HG03342 (cell line): Measurements from ENCODE around the gene PTPRN2.
"Not testable (repeated sequence)": the region's sequence is repeated elsewhere in the genome, so short reads cannot be mapped to it uniquely, and the experiment has no call there.

ENCODE experiments used
- ATAC-seq: cut with Tn5 transposase; IDR thresholded peaks from one replicate; pipeline ENCODE4 v1.9.1; 2021; ENCODE audit warnings: mild to moderate bottlenecking, moderate library complexity; ENCODE audit not compliant: unreplicated experiment

Gene PTPRN2

DNA sequence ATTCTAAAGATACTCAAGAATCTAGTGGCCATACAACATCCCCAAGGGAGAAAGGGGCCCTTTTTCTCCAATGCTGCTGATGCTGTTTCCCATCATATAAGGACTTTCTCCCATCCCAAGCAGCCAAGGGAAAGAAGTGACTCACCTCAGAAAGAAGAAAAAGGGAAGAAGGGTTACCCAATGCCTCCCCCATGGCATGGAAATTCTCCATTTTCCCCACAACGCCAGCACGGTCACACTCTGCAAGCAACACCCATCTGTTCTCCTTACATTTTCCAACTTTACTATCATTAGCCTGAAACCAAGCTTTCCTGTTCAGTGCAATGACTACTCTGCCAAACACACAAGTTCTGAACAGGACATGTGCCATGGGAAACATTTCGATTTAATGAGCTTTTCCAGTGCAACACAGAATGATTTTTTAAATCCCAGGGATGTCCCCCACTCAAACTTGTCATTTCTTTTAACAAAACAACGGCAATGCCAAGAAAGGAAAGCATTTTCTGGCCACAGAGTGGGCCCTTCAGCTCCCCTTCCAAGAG is 67.9 kb downstream of the PTPRN2 start:
- ATAC-seq = no peak

DNA sequence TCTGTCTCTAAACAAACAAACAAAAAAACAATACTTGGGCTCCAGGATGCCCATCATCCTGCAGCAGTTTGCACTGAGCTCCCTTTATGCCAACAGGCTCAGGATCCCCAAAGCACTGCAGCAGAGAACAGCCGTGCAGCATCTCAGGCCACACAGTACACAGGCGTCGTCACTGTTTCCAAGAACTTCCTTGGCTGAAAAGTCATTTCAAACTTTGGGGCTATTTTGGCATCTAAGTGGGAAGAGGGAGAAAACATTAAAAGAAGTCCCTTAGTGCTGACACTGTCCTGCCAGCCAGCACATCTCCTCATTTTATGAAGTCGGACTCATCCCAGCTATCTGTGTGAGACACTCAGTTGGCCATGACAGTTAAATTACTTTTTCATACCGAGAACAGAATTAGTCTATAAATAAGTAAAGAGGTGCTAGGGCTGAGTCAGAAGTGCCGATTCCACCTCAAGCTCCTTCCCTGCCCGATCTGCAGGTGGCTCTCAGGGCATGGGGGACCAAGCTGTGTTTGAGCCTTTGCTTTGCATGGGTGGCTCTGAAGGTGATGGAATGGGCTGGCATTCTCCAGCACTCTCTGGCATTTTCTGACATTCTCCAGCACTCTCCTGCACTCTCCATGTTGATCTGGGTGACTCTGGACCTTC is 68.5 kb downstream of the PTPRN2 start:
- ATAC-seq = no peak

DNA sequence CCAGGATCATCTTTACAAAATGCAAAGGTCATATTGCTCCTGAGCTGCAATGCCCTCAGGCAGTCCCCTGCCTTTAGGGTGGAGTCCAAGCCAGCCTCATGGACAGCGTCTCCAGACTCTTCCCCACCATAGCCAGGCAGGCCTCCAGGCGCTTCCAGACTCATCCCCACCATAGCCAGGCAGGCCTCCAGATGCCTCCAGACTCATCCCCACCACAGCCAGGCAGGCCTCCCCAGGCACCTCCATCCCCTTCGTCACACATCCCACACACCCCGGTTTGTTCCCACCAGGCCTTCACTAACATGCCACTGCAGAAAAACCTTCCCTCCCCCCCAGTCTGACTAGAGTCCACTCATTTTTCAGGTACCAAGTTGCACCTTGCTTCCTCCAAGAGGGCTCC is 70.1 kb downstream of the PTPRN2 start:
- no peak for ATAC-seq

- no peak for ATAC-seq
Observed at GRCh38 chr7:158517072-158517471, 70.6 kb downstream of the PTPRN2 start.

DNA sequence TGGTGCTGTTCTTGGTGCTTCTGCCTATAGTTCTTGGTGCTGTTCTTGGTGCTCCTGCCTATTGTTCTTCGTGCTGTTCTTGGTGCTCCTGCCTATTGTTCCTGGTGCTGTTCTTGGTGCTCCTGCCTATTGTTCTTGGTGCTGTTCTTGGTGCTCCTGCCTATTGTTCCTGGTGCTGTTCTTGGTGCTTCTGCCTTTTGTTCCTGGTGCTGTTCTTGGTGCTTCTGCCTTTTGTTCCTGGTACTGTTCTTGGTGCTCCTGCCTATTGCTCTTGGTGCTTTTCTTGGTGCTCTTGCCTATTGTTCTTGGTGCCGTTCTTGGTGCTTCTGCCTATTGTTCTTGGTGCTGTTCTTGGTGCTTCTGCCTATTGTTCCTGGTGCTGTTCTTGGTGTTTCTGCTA is 71.1 kb downstream of the PTPRN2 start:
- ATAC-seq = no peak

DNA sequence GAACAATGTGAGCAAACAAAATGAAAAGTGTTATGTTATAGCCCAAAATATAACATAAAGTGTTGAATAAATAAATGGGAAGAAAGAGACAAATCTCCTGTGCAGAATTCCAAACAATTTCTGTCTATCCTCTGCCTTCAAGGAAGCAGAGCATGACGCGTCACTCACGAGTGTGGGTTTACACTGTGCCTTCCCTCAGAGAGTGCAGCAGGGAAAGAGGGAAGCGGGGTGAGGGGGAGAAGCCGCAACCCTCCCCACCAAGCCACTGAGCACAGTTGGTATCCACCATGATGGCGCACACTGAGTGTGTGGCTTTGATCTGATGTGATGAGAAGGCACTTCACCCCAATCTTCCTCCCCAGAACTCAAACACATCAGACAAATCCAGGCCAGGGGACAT is 74.8 kb downstream of the PTPRN2 start:
- no peak for ATAC-seq

DNA sequence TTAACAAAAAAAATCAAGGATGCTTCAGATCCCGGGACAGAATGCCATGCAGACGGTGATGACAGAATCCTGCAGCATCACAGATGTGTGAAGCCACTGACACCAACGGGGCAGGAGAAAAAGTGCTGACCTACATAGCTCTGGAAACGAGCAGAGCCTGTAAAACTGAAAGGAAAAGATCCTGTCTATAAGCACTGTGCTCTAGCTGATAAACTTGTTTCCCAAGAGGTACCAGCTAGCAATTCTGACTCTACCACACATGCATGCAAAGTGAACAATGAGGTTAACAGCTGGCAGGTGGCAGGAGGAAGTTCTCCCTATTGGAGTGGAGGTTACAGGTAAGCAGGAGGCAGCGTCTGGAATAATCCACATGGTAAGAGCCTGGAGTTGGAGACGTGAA is 75.6 kb downstream of the PTPRN2 start:
- no peak for ATAC-seq

DNA sequence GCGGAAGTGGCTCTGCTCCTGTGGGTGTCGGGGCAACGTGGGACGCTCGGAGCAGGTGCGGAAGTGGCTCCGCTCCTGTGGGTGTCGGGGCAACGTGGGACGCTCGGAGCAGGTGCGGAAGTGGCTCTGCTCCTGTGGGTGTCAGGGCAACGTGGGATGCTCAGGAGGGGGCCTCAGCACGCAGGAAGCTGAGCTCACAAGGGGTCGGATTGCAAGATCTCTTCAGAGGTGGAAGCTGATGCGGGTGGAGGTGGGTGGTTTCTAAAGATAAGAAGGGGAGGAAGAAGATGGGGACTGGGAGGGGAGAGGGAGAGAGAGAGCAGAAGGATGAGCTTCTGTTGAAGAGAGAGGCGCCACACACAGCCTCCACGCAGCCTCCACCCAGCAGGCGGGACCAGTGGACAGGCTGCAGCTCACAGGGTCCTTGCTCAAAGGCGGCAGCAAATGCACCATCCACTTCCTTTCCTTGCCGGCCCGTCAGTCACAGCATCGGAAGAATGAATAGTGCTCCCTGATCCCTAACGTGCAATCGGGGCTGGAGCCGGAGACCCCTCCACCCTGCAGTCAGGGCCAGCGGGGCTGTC is 78.7 kb downstream of the PTPRN2 start:
- no peak for ATAC-seq

GRCh38 chr7:158508321-158508720 is 79.3 kb downstream of the PTPRN2 start:
- ATAC-seq = not testable (repeated sequence)

DNA sequence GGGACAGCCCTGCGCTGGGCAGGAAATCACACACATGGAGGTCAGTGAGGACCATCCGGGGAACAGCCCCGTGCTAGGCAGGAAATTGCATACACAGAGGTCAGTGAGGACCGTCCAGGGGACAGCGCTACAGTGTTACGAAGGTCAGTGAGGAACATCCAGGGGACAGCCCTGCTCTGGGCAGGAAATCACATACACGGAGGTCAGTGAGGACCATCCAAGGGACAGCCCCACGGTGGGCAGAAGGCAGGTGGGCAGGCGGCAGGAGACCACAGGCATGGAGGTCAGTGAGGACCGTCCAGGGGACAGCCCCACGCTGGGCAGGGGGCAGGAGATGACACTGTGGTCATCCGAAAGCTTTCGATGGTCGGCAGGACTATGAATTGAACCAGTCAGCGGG is 79.7 kb downstream of the PTPRN2 start:
- ATAC-seq = no peak

DNA sequence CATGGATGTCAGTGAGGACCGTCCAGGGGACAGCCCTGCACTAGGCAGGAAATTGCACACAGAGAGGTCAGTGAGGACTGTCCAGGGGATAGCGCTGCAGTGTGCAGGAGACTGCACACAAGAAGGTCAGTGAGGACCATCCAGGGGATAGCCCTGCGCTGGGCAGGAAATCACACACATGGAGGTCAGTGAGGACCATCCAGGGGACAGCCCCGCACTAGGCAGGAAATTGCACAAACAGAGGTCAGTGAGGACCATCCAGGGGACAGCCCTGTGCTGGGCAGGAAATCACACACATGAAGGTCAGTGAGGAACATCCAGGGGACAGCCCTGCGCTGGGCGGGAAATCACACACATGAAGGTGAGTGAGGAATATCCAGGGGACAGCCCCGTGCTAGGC is 80.4 kb downstream of the PTPRN2 start:
- ATAC-seq = not testable (repeated sequence)

GRCh38 chr7:158506626-158507025 is 81.0 kb downstream of the PTPRN2 start:
- ATAC-seq = no peak

GRCh38 chr7:158505683-158506082 is 81.9 kb downstream of the PTPRN2 start:
- ATAC-seq = no peak

DNA sequence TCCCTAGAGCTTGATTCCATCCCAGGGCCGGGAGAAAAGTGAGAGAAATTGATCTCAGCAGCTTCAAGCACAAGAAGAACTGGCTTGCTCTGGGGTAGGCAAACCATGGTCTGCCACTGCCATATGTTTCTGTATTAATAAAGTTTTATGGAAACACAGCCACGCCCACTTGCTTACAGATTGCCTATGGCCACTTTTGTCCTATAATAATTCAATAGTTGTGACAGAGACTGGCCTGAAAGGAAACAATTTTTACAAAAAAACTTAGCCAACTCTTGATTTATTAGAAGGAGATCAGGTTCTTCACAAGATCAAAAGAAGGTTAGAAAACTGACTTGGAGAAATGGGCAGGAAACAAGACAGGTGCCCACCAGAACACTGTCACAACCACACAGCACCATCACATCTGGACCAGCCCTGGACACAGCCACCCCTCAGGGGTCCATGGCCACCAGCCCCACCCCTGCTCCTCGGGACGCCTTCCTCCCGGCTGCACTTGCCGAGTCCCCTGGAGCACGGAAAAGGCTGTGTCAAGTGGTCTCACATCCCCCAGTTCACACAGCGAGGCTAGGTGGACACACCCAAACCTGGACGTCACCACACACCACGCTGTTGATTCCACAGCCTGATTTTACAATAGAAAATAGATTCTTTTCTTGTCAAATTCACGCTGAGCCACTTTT is 85.4 kb downstream of the PTPRN2 start:
- ATAC-seq = no peak

DNA sequence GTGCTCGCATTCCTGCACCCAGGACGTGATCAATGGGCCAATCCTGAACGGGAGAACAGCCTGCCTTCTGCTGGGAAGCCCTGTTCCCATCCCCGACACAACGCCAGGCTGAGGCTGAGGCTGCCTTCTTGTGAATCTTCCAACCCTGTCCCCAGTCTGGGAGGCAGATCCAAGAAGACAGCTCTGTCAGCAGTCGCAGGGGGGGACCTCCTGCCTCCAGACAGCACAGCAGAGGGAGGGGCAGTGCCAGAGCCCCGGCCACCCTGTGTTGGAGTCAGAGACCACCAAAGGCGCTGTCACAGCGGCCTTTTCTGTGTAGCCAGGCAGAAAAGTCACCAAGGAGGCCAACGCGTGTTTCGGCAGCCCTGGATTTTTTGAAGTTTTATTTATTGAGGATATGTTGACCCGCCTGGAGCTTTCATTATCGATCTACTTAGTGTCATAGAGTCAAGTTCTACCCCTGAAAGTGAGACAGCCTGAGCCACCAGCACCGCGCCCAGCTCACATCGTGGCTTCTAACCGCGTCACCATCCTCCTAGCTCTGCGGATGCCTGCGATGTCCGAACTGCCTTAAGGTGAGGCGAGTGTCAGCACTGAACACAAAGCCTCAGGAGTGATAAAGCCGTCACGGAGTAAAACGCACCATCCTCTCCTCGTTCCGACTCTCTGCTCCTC is 86.1 kb downstream of the PTPRN2 start:
- no peak for ATAC-seq

DNA sequence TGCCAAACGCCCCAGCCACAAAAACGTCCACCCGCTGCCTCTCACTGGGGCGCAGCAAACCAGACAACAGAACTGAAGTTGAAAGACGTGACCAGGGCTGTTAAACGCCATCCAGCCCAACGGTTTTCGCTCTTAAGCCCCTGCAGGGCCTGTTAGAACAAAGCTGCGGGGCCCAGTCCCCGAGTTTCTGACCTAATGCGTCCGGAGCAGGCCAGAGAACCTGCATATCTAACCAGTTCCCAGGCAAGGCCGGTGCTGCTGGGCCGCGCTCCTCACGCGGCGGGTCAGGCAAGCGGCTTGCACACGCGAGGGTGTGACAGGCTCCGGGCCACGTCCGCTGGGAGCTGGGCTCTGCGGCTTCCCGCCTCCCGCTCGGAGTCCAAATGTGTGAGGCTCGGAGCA is 87.0 kb downstream of the PTPRN2 start:
- ATAC-seq = no peak

DNA sequence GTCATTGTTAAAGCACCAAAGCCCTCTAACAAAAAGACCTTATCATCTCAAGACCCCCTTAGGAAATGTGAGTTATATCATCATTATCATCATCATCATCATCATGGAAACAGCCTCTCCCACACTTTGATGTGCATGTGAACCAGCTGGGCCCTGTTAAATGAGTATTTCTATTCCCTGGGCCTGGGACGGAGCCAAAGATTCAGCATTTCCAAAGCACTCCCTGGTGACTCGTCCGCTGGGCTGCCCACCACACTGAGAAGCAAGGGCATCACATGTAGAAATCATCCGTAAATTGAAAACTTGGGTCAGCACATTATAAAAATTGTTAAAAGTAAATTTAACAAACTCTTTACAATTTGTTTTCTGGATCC is 88.6 kb downstream of the PTPRN2 start:
- no peak for ATAC-seq

DNA sequence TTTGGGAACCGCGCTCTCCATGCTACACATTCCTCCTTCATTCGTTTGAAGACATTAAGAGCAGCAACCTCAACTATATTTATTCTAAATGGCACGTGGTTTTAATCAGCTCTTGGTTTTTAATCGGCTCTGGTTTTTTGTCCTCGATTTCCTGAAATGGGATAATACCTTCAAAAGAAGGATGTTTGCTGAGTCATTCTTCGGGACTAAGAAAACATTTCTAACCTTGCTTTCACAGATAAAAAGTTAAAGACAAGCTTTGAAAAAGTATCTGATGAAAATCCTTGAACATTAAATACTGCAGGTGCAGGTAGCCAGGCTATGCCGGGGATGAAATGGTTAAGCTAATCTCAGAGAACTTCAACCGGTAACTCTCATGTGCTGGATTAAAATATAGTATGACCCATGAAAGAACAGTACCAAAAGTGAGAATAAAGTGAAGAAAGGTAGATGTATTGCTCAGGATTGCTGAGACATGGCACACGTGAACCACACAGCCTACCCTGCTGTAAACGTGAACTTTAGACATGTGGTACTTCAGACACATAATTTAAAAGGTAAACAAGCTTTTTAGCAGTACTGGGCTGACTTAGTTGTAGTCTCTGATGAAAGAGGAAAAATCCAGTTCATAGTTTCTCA is 89.1 kb downstream of the PTPRN2 start:
- ATAC-seq = no peak

- no peak for ATAC-seq
Observed at GRCh38 chr7:158497627-158498026, 90.0 kb downstream of the PTPRN2 start.

- ATAC-seq = no peak
Observed at GRCh38 chr7:158495786-158496185, 91.8 kb downstream of the PTPRN2 start.

DNA sequence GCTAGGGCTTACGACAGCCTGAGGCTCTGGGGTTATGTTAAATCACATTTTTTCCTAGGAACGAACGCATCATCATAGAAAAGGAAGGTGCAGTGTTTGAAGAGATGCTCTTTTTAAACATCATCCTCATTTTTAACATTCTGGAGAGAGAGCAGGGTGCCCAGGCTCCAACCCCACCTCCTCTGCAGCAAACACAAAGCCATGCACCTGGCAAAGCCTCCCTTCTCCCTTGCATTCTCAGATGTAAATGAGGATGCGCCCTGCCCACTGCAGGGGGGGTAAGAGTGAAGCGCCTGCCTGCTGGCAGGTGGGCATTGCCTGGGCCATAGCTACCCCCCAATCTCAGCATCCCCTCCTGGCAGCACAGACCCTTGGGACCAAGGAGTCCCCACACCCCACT is 92.4 kb downstream of the PTPRN2 start:
- ATAC-seq = no peak
